Stimulated activated CD8-positive, alpha-beta memory T cell treated with anti-CD3 and anti-CD28 coated beads, Interleukin-2, amount 100 ng/mL, for 48 hours (primary cell): ENCODE results near the gene CDYL.

ENCODE experiments used
- DNase-seq, 2 donors: peaks; one replicate each; pipeline ENCODE4 v3.0.0-alpha.2; 2020; ENCODE audit warnings: low read depth in 2 of 2

Gene CDYL

GRCh38 chr6:4964675-4965561 lies 188.7 kb downstream of the CDYL start:
- no peak for DNase-seq

- no peak for DNase-seq
These were observed 189.6 kb downstream of the CDYL start for GRCh38 chr6:4965562-4966389.

GRCh38 chr6:4967301-4968030 lies 191.3 kb downstream of the CDYL start:
- DNase-seq: no peak

- no peak for DNase-seq
These were observed 193.5 kb downstream of the CDYL start for GRCh38 chr6:4969609-4970285.

- DNase-seq: no peak
These were observed 194.7 kb downstream of the CDYL start for GRCh38 chr6:4970739-4971395.

- DNase-seq: no peak
These were observed 195.6 kb downstream of the CDYL start for GRCh38 chr6:4971851-4972250.

- no peak for DNase-seq
These were observed 196.2 kb downstream of the CDYL start for GRCh38 chr6:4972438-4972837.

GRCh38 chr6:4973415-4973814 lies 197.2 kb downstream of the CDYL start:
- DNase-seq: no peak

GRCh38 chr6:4973982-4974745 lies 198.0 kb downstream of the CDYL start:
- DNase-seq: no peak

- no peak for DNase-seq
These were observed 198.8 kb downstream of the CDYL start for GRCh38 chr6:4974962-4975361.

- DNase-seq: no peak
These were observed 199.3 kb downstream of the CDYL start for GRCh38 chr6:4975506-4975905.

- no peak for DNase-seq
These were observed 201.3 kb downstream of the CDYL start for GRCh38 chr6:4977468-4977867.

GRCh38 chr6:4979426-4979825 lies 203.2 kb downstream of the CDYL start:
- DNase-seq: no peak

GRCh38 chr6:4981761-4982160 lies 205.6 kb downstream of the CDYL start:
- no peak for DNase-seq

- DNase-seq: no peak
These were observed 207.1 kb downstream of the CDYL start for GRCh38 chr6:4983322-4983721.

GRCh38 chr6:4986999-4987398 lies 210.8 kb downstream of the CDYL start:
- no peak for DNase-seq

- DNase-seq: no peak
These were observed 211.2 kb downstream of the CDYL start for GRCh38 chr6:4987432-4987831.

- DNase-seq: no peak
These were observed 218.5 kb downstream of the CDYL start for GRCh38 chr6:4994741-4995140.

GRCh38 chr6:4997862-4998261 lies 221.7 kb downstream of the CDYL start:
- DNase-seq: no peak

- DNase-seq: no peak
These were observed 223.4 kb downstream of the CDYL start for GRCh38 chr6:4999586-4999985.
